ENCODE data around the gene TBC1D8. TPM values are rescaled to one million over a fixed set of nuclear protein-coding genes. Genes with fewer than 3 reads are reported as not detected.

Gene TBC1D8
- total RNA-seq, 2 experiments from 2014 or later, result 1.0 to 1.8 TPM

- Histone ChIP-seq H3K4me3 (ENCODE audit: low read length) (no peak overlapping the region), H3K36me3 (ENCODE audit: insufficient read depth, low read length) (no peaks in the 10 kb centered on the region), H3K4me1 (ENCODE audit: insufficient read depth, low read length) (no peaks in the 10 kb centered on the region), H3K27ac (ENCODE audit: low read depth in 1 of 2, low read length in 2 of 2) (no peak overlapping the region), H3K27me3 (ENCODE audit: control insufficient read depth in 1 of 2, insufficient read depth in 2 of 2, low read length in 2 of 2) (no peaks in the 10 kb centered on the region), H3K9me3 (ENCODE audit: control insufficient read depth in 1 of 2, insufficient read depth in 1 of 2, low read length in 2 of 2) (no peaks in the 10 kb centered on the region)
- H3K9me3 Mint-ChIP-seq, result no peaks in the 10 kb centered on the region
- no peak overlapping the region for H3K27ac Mint-ChIP-seq
- ChIA-PET POLR2A (no interaction called here), CTCF (no interaction called here)
- intact Hi-C loops (cut with DNase I, micrococcal nuclease), result no loop called here
- H3K36me3 Mint-ChIP-seq (ENCODE audit: low read depth), result no peaks in the 10 kb centered on the region
- no peaks in the 10 kb centered on the region for H3K27me3 Mint-ChIP-seq
- ATAC-seq (ENCODE audit: poor library complexity) (no peak), DNase-seq (no peak)
- no peaks in the 10 kb centered on the region for H3K4me1 Mint-ChIP-seq (ENCODE audit: low read depth)
- no peak overlapping the region for H3K4me3 Mint-ChIP-seq
- no peak for TF ChIP-seq CTCF (IDR thresholded peaks at IDR 0.05)
Observed at GRCh38 chr2:100995309-100996075, 155.7 kb downstream of the TBC1D8 start.

- H3K4me3 ChIP-seq (ENCODE audit: low read length), result no peak overlapping the region
- H3K4me1 ChIP-seq (ENCODE audit: insufficient read depth, low read length), result no peaks in the 10 kb centered on the region
- no peak overlapping the region for H3K27ac ChIP-seq (ENCODE audit: low read depth in 1 of 2, low read length in 2 of 2)
- Mint-ChIP-seq H3K27me3 (no peaks in the 10 kb centered on the region), H3K27ac (no peak overlapping the region), H3K9me3 (no peaks in the 10 kb centered on the region), H3K4me1 (ENCODE audit: low read depth) (no peaks in the 10 kb centered on the region), H3K4me3 (no peak overlapping the region), H3K36me3 (ENCODE audit: low read depth) (no peaks in the 10 kb centered on the region)
- CTCF ChIA-PET, result no interaction called here
- TF ChIP-seq CTCF (IDR thresholded peaks at IDR 0.05), result no peak
- ATAC-seq (ENCODE audit: poor library complexity), result no peak
- H3K36me3 ChIP-seq (ENCODE audit: insufficient read depth, low read length), result no peaks in the 10 kb centered on the region
- H3K27me3 ChIP-seq (ENCODE audit: control insufficient read depth in 1 of 2, insufficient read depth in 2 of 2, low read length in 2 of 2), result no peaks in the 10 kb centered on the region
- no peak for DNase-seq
- POLR2A ChIA-PET, result no interaction called here
- intact Hi-C loops (cut with DNase I, micrococcal nuclease), result no loop called here
- no peaks in the 10 kb centered on the region for H3K9me3 ChIP-seq (ENCODE audit: control insufficient read depth in 1 of 2, insufficient read depth in 1 of 2, low read length in 2 of 2)
Observed at GRCh38 chr2:100993294-100993693, 157.9 kb downstream of the TBC1D8 start.

- Mint-ChIP-seq H3K27ac (no peak overlapping the region), H3K9me3 (no peaks in the 10 kb centered on the region), H3K4me3 (no peak overlapping the region), H3K27me3 (no peaks in the 10 kb centered on the region), H3K4me1 (ENCODE audit: low read depth) (no peaks in the 10 kb centered on the region), H3K36me3 (ENCODE audit: low read depth) (no peaks in the 10 kb centered on the region)
- ChIA-PET CTCF (no interaction called here), POLR2A (no interaction called here)
- H3K9me3 ChIP-seq (ENCODE audit: control insufficient read depth in 1 of 2, insufficient read depth in 1 of 2, low read length in 2 of 2), result no peaks in the 10 kb centered on the region
- TF ChIP-seq CTCF (IDR thresholded peaks at IDR 0.05), result no peak
- H3K27me3 ChIP-seq (ENCODE audit: control insufficient read depth in 1 of 2, insufficient read depth in 2 of 2, low read length in 2 of 2), result no peaks in the 10 kb centered on the region
- no peaks in the 10 kb centered on the region for H3K36me3 ChIP-seq (ENCODE audit: insufficient read depth, low read length)
- no peak overlapping the region for H3K4me3 ChIP-seq (ENCODE audit: low read length)
- intact Hi-C loops (cut with DNase I, micrococcal nuclease), result no loop called here
- H3K4me1 ChIP-seq (ENCODE audit: insufficient read depth, low read length), result no peaks in the 10 kb centered on the region
- H3K27ac ChIP-seq (ENCODE audit: low read depth in 1 of 2, low read length in 2 of 2), result no peak overlapping the region
- DNase-seq, result no peak
- ATAC-seq (ENCODE audit: poor library complexity), result no peak
Observed at GRCh38 chr2:100992262-100992661, 158.9 kb downstream of the TBC1D8 start.
